ENCODE results near the gene AMHR2. TPM values are rescaled to one million over a fixed set of nuclear protein-coding genes. Genes with fewer than 3 reads are reported as not detected.
"Not testable (repeated sequence)": the region's sequence is repeated elsewhere in the genome, so short reads cannot be mapped to it uniquely, and the experiment has no call there.

AMHR2 gene
- total RNA-seq, 4 donors from 2014 or later: 1.3 TPM; not detected in 3

- ATAC-seq (ENCODE audit: low FRiP score) (no peak), DNase-seq (ENCODE audit: low spot score) (no peak)
- TF ChIP-seq CTCF (IDR thresholded peaks at IDR 0.05): no peak
Observed at GRCh38 chr12:53399896-53400295, 23.8 kb upstream of the AMHR2 start.

- ATAC-seq (ENCODE audit: low FRiP score); DNase-seq (ENCODE audit: low spot score): not testable (repeated sequence)
Observed at GRCh38 chr12:53402351-53402750, 21.3 kb upstream of the AMHR2 start.

GRCh38 chr12:53402871-53403270 lies 20.8 kb upstream of the AMHR2 start:
- ATAC-seq (ENCODE audit: low FRiP score) (no peak), DNase-seq (ENCODE audit: low spot score) (no peak)
- no peak for TF ChIP-seq CTCF (IDR thresholded peaks at IDR 0.05)

DNA sequence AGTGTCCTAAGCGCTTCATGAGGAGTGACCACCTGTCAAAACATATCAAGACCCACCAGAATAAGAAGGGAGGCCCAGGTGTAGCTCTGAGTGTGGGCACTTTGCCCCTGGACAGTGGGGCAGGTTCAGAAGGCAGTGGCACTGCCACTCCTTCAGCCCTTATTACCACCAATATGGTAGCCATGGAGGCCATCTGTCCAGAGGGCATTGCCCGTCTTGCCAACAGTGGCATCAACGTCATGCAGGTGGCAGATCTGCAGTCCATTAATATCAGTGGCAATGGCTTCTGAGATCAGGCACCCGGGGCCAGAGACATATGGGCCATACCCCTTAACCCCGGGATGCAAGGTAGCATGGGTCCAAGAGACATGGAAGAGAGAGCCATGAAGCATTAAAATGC lies 12.7 kb upstream of the AMHR2 start:
- ATAC-seq (ENCODE audit: low FRiP score) (no peak), DNase-seq (ENCODE audit: low spot score) (no peak)
- no peak for TF ChIP-seq CTCF (IDR thresholded peaks at IDR 0.05)

DNA sequence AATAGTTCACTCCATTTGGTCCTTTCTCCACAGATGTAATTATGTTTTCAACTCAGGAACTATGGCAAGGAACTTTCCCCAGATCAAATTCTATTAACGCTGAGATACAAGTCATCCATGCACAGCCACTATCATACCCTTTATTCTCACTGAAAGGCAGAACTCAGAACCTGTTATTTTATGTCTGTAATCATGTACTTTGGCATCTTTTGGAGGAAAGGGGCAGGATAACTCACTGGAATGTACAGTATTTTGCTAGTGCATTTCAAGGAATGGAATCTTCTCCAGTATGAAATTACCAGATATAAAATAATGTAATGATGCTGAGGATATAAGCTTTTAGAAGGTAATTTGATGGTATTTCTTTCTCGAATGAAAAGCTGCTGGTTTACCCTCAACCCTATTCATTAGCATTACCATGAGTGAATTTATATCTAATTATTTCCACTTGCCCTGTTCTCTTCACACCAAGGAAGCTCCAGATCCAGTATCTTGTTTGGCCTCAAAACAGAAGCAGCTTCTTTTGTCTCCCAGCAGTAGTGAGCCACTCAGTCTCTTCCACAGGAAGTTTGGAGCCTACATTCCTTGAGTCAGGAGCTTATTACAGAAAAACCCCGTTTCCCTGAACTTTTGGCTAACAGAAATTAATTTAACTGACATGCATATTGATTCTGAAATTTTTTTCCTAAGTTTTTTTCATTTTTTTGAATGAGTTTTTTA lies 10.0 kb upstream of the AMHR2 start:
- DNase-seq (ENCODE audit: low spot score): no peak
- TF ChIP-seq CTCF (IDR thresholded peaks at IDR 0.05): no peak
- no peak for ATAC-seq (ENCODE audit: low FRiP score)

GRCh38 chr12:53414756-53415417 lies 8.8 kb upstream of the AMHR2 start:
- no peak for TF ChIP-seq CTCF (IDR thresholded peaks at IDR 0.05)
- DNase-seq (ENCODE audit: low spot score): no peak
- ATAC-seq (ENCODE audit: low FRiP score): no peak

DNA sequence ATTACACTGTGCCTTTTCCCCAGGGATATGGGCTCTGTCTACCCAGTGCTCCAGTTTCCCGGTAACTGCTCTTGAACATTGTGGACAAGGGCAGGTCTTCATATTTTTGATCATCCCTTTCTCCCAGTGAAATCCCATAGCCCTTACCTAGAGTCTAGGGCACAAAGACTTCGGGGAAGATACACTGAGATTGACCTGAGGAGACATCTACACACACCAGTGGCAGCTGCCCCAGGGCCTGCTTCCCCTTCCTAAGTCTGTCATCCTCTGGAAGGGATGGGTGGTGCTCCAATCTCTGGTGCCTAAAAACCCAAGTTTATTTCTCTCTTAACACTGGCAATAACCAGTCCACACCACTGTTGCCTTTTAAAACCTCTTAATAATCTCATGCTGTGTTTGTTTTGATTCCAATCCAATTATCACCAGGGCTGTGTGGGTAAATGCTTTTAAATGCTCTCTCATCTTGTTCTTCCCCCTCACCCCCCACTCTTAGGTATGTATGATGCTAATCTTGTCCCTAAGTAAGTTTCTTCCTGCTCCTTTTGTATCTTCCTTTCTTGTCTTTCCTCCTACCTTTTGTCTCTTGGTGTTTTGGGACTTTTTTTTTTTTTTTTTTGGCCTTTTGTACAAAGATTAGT lies 7.8 kb upstream of the AMHR2 start:
- not testable (repeated sequence) for ATAC-seq (ENCODE audit: low FRiP score); DNase-seq (ENCODE audit: low spot score)

- not testable (repeated sequence) for ATAC-seq (ENCODE audit: low FRiP score); DNase-seq (ENCODE audit: low spot score)
Observed at GRCh38 chr12:53417291-53417816, 6.3 kb upstream of the AMHR2 start.

Measured in omental fat pad (tissue), 4 donors.